Body of pancreas (tissue), 4 donors: ENCODE measurements around the gene PLEKHG2.

Source experiments
- CTCF ChIP-seq, 7 experiments: fragments of 450-650 bp in 4 of 7; fragments of 200-600 bp in 3 of 7; sonication (generic) in 3 of 7; IDR thresholded peaks; one replicate each; pipeline ENCODE4 v1.5.1; 2016 to 2019; ENCODE audit warnings: antibody characterized with exemption in 7 of 7
- POLR2A ChIP-seq, 3 donors: fragments of 450-650 bp; IDR thresholded peaks; one replicate each; pipeline ENCODE4 v1.6.1; 2016; ENCODE audit warnings: antibody characterized with exemption in 3 of 3, mild to moderate bottlenecking in 2 of 3

- no peak for TF ChIP-seq POLR2A (IDR thresholded peaks at IDR 0.05)
- no peak for TF ChIP-seq CTCF (IDR thresholded peaks at IDR 0.05)
These were observed 31.7 kb upstream of the PLEKHG2 start for GRCh38 chr19:39380521-39381502.
